Activated CD8-positive, alpha-beta T cell treated with anti-CD3 and anti-CD28 coated beads for 36 hours (primary cell): ENCODE measurements around the gene MGAT4C. TPM values are rescaled to one million over a fixed set of nuclear protein-coding genes. Genes with fewer than 3 reads are reported as not detected.

Source experiments
- ATAC-seq: fragments of 200-7000 bp; cut with Tn5 transposase; one replicate; pipeline ENCODE4 v1.10.0; 2021; ENCODE audit warnings: mild to moderate bottlenecking, moderate library complexity
- CTCF ChIA-PET: fragments of 350-600 bp; sonication (Branson Sonifier 250); formaldehyde crosslinking; loops from one replicate; lab custom pipeline; 2021; ENCODE audit warnings: antibody characterized with exemption; lab: Charles Lee
- POLR2A ChIA-PET: fragments of 350-600 bp; sonication (Branson Sonifier 250); formaldehyde crosslinking; loops from one replicate; lab custom pipeline; 2021; ENCODE audit warnings: antibody characterized with exemption; lab: Charles Lee
- DNase-seq: peaks from one replicate; pipeline ENCODE4 v3.0.0-alpha.2; 2020
- H3K27ac Mint-ChIP-seq: one replicate; pipeline ENCODE4 v1.8.0; 2021; ENCODE audit warnings: mild to moderate bottlenecking, mixed read lengths
- H3K27me3 Mint-ChIP-seq: one replicate; pipeline ENCODE4 v1.8.0; 2021; ENCODE audit warnings: mixed read lengths
- H3K36me3 Mint-ChIP-seq: one replicate; pipeline ENCODE4 v1.8.0; 2021; ENCODE audit warnings: low read depth, mixed read lengths
- H3K4me1 Mint-ChIP-seq: one replicate; pipeline ENCODE4 v1.8.0; 2021; ENCODE audit warnings: low read depth, mixed read lengths
- H3K4me3 Mint-ChIP-seq: one replicate; pipeline ENCODE4 v1.8.0; 2021; ENCODE audit warnings: mild to moderate bottlenecking, moderate library complexity, mixed read lengths
- H3K9me3 Mint-ChIP-seq: one replicate; pipeline ENCODE4 v1.8.0; 2021; ENCODE audit warnings: mixed read lengths
- intact Hi-C: fragments of 100-400 bp; cut with micrococcal nuclease; formaldehyde crosslinking; loops from one replicate; pipeline ENCODE4 v1.10.0; 2022
- total RNA-seq, 2 experiments: library from RNA; stranded (reverse); gene quantifications; one replicate each; pipeline ENCODE4 v1.2.3, GENCODE V29; 2021
- TF ChIP-seq, protein P1 (sequence below): fragments of 200-600 bp; IDR thresholded peaks from one replicate; pipeline ENCODE4 v1.8.0; 2022; ENCODE audit warnings: antibody characterized with exemption, mild to moderate bottlenecking

MGAT4C gene
- total RNA-seq, 2 experiments from 2014 or later = not detected

DNA sequence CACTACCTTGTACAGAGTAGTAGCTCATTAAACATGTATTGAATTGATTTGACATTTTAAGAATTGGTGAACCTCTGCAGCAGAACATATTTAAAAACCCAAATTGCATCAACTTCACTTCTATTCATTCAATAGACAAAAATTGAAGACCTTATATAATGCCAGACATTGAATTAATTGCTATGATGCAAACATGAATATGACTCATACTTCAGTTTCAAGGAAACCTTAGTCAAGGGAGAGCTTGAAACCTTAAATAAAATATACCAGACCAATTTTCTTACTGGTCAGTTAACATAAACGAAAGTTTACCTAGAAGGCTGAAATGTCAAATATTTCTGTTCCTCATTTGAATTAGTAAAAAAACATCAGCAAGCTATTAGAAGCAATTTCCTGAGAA lies 5.0 kb upstream of the MGAT4C start:
- H3K9me3 Mint-ChIP-seq = peaks cover 6% of the 10 kb centered on the region
- DNase-seq (no peak), ATAC-seq (no peak)
- TF ChIP-seq, protein P1, sequence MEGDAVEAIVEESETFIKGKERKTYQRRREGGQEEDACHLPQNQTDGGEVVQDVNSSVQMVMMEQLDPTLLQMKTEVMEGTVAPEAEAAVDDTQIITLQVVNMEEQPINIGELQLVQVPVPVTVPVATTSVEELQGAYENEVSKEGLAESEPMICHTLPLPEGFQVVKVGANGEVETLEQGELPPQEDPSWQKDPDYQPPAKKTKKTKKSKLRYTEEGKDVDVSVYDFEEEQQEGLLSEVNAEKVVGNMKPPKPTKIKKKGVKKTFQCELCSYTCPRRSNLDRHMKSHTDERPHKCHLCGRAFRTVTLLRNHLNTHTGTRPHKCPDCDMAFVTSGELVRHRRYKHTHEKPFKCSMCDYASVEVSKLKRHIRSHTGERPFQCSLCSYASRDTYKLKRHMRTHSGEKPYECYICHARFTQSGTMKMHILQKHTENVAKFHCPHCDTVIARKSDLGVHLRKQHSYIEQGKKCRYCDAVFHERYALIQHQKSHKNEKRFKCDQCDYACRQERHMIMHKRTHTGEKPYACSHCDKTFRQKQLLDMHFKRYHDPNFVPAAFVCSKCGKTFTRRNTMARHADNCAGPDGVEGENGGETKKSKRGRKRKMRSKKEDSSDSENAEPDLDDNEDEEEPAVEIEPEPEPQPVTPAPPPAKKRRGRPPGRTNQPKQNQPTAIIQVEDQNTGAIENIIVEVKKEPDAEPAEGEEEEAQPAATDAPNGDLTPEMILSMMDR = no peak
- intact Hi-C loops = no loop called here
- ChIA-PET POLR2A (no interaction called here), CTCF (no interaction called here)
- H3K4me3 Mint-ChIP-seq = no peak overlapping the region
- peaks cover 2% of the 10 kb centered on the region for H3K27me3 Mint-ChIP-seq
- H3K36me3 Mint-ChIP-seq = no peaks in the 10 kb centered on the region
- H3K4me1 Mint-ChIP-seq = no peaks in the 10 kb centered on the region
- no peak overlapping the region for H3K27ac Mint-ChIP-seq

DNA sequence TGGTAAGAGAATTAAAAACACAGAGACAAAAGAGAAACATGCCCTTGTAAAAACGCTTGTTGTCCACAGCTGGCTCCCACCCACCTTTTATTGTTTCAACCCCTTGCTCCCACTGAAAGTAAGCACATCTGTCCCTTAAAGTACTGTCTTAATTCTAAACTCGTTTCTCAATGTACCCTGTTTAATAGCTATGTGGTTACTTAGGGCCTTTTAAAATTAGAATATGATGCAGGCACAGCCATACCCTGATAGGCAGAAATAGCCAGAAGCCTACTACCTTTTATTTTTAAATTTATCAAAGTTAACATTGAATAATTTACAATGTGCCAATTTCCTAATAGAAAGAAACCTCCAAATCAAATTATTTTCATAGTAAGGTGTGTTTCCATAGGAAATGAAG lies 4.0 kb upstream of the MGAT4C start:
- ATAC-seq (no peak), DNase-seq (no peak)
- H3K9me3 Mint-ChIP-seq = peaks cover 3% of the 10 kb centered on the region
- TF ChIP-seq, protein P1 = no peak
- H3K4me1 Mint-ChIP-seq = no peaks in the 10 kb centered on the region
- CTCF ChIA-PET = no interaction called here
- no peaks in the 10 kb centered on the region for H3K36me3 Mint-ChIP-seq
- no peak overlapping the region for H3K27ac Mint-ChIP-seq
- peaks cover under 1% of the 10 kb centered on the region for H3K27me3 Mint-ChIP-seq
- H3K4me3 Mint-ChIP-seq = no peak overlapping the region
- POLR2A ChIA-PET = no interaction called here
- intact Hi-C loops = no loop called here

DNA sequence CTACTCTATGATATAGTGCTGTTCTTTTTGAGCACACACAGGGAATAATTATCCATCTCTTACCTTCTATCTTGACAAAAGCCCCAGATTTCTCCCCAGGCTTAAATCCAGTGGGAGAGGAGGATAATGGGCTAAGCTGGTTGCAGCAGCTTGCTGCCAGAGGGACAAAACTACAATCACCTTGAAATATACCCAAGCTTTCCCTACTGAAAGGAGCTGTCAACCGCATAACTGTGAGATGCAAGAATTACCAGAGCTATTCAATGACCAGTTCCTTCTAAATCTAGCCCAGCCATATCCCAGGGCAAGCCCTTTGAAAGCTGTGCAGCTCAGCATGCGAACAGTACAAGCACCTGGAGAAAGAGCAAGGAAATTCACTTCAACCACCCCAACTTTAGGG lies 943 bp upstream of the MGAT4C start:
- Mint-ChIP-seq H3K27ac (no peak overlapping the region), H3K36me3 (no peaks in the 10 kb centered on the region), H3K4me3 (no peak overlapping the region), H3K27me3 (no peaks in the 10 kb centered on the region), H3K4me1 (no peaks in the 10 kb centered on the region), H3K9me3 (peaks cover 2% of the 10 kb centered on the region)
- DNase-seq = no peak
- ChIA-PET CTCF (no interaction called here), POLR2A (no interaction called here)
- ATAC-seq = no peak
- TF ChIP-seq, protein P1 = no peak
- intact Hi-C loops = no loop called here

DNA sequence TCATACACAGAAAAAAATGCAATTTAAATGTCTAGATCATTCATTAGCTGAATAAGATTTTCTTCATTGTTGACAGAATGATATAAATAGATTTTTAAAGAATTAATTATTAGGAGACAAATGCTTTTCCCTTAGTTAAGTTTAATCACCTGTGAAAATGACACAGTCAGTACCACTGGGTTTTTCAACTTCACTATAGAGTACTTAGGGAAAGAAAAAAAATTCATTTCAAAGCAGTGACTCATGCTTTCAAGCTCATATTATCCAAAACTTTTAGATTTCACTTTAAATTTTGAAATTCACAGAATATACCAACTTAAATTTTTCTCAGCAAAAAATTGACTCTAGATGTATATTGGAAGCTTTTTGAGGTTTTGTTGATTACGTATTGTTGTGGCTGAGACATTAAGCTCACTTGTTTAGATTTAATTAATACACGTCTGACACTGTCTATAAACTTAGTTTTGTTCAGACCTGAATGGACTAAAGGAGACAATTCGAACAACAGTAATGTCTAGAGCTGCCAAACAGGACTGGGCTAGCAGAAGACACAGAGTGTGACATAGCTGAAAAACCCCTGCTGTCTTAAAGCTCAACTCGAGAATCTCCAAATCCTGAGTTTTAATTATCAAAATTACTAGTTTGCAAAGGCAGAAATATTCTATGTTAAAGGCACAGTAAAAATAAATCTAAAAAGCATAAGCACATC lies 1.6 kb downstream of the MGAT4C start:
- no peaks in the 10 kb centered on the region for H3K27me3 Mint-ChIP-seq
- intact Hi-C loops = no loop called here
- H3K4me1 Mint-ChIP-seq = no peaks in the 10 kb centered on the region
- H3K4me3 Mint-ChIP-seq = no peak overlapping the region
- DNase-seq (no peak), ATAC-seq (no peak)
- TF ChIP-seq, protein P1 = no peak
- H3K27ac Mint-ChIP-seq = no peak overlapping the region
- H3K9me3 Mint-ChIP-seq = no peaks in the 10 kb centered on the region
- no peaks in the 10 kb centered on the region for H3K36me3 Mint-ChIP-seq
- ChIA-PET CTCF (no interaction called here), POLR2A (no interaction called here)

DNA sequence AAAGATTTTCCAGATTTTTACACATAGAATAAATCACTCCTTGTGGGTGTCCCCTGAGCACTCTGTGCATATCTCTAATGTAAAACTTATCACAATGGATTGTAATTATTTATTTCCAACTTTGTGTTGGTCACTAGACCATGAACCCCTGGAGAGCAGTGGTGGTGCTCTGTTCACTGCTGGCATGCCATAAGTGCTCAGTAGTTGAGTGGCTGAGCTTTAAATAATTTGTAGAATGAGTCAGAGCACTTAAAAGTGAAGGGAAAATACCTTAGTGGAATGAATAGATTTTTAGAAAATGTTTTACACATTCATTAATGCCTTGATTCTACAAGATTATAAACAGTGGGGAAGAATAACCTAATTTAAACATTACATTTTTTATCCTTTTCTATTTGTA lies 6.3 kb downstream of the MGAT4C start:
- intact Hi-C loops = no loop called here
- DNase-seq (no peak), ATAC-seq (no peak)
- Mint-ChIP-seq H3K4me1 (no peaks in the 10 kb centered on the region), H3K27me3 (no peaks in the 10 kb centered on the region), H3K9me3 (no peaks in the 10 kb centered on the region), H3K4me3 (no peak overlapping the region), H3K36me3 (no peaks in the 10 kb centered on the region), H3K27ac (no peak overlapping the region)
- ChIA-PET CTCF (no interaction called here), POLR2A (no interaction called here)
- TF ChIP-seq, protein P1 = no peak
